Epithelial cell of prostate (primary cell): ENCODE results near the gene KIF3A.
A peak's percentile ranks its signal among the peaks of the same experiment; 100 is the strongest.
"Not testable (repeated sequence)": the region's sequence is repeated elsewhere in the genome, so short reads cannot be mapped to it uniquely, and the experiment has no call there.

Source experiments
- DNase-seq: peaks from one replicate; pipeline ENCODE4 v3.0.0-alpha.2; 2011; ENCODE audit warnings: low read depth, low spot score
- H3K27ac ChIP-seq: fragments of 450-650 bp; 2 replicates; pipeline ENCODE4 v1.5.1; 2017; ENCODE audit warnings: mild to moderate bottlenecking

KIF3A gene

GRCh38 chr5:132733499-132734148, 3.7 kb downstream of the KIF3A start:
- no peak for DNase-seq

GRCh38 chr5:132729896-132730295, 7.5 kb downstream of the KIF3A start:
- DNase-seq = no peak
- no peak overlapping the region for H3K27ac ChIP-seq

More at GRCh38 chr5:132733499-132734148, 3.7 kb downstream of the KIF3A start:
- H3K27ac ChIP-seq = no peak overlapping the region

- no peak overlapping the region for H3K27ac ChIP-seq
- no peak for DNase-seq
Observed at GRCh38 chr5:132725745-132726144, 11.6 kb downstream of the KIF3A start.

- H3K27ac ChIP-seq = no peak overlapping the region
- no peak for DNase-seq
Observed at GRCh38 chr5:132718544-132719312, 18.6 kb downstream of the KIF3A start.

- no peak for DNase-seq
- H3K27ac ChIP-seq = no peak overlapping the region
Observed at GRCh38 chr5:132714456-132715307, 22.7 kb downstream of the KIF3A start.

- no peak for DNase-seq
- H3K27ac ChIP-seq = no peak overlapping the region
Observed at GRCh38 chr5:132708645-132709044, 28.7 kb downstream of the KIF3A start.

GRCh38 chr5:132704875-132705274, 32.5 kb downstream of the KIF3A start:
- H3K27ac ChIP-seq = peak overlapping the region; percentile 20
- DNase-seq = no peak

- no peak overlapping the region for H3K27ac ChIP-seq
- no peak for DNase-seq
Observed at GRCh38 chr5:132695956-132696355, 41.4 kb downstream of the KIF3A start.

- H3K27ac ChIP-seq = peak overlapping the region; percentile 2
- DNase-seq = no peak
Observed at GRCh38 chr5:132692632-132692967, 44.7 kb downstream of the KIF3A start.

- DNase-seq = not testable (repeated sequence)
- H3K27ac ChIP-seq = peak overlapping the region; percentile 2
Observed at GRCh38 chr5:132691755-132692631, 45.4 kb downstream of the KIF3A start.

- no peak for DNase-seq
- H3K27ac ChIP-seq = no peak overlapping the region
Observed at GRCh38 chr5:132690156-132690555, 47.2 kb downstream of the KIF3A start.

GRCh38 chr5:132689513-132689912, 47.8 kb downstream of the KIF3A start:
- no peak for DNase-seq
- H3K27ac ChIP-seq = no peak overlapping the region

- DNase-seq = no peak
- H3K27ac ChIP-seq = no peak overlapping the region
Observed at GRCh38 chr5:132688536-132689339, 48.6 kb downstream of the KIF3A start.

- DNase-seq = no peak
- H3K27ac ChIP-seq = no peak overlapping the region
Observed at GRCh38 chr5:132687995-132688394, 49.4 kb downstream of the KIF3A start.

- H3K27ac ChIP-seq = no peak overlapping the region
- no peak for DNase-seq
Observed at GRCh38 chr5:132686193-132686592, 51.2 kb downstream of the KIF3A start.

GRCh38 chr5:132684922-132685720, 52.2 kb downstream of the KIF3A start:
- no peak for DNase-seq
- no peak overlapping the region for H3K27ac ChIP-seq

GRCh38 chr5:132684491-132684890, 52.9 kb downstream of the KIF3A start:
- no peak overlapping the region for H3K27ac ChIP-seq
- no peak for DNase-seq

GRCh38 chr5:132681983-132682382, 55.4 kb downstream of the KIF3A start:
- no peak for DNase-seq

GRCh38 chr5:132681476-132681831, 55.9 kb downstream of the KIF3A start:
- no peak overlapping the region for H3K27ac ChIP-seq
- no peak for DNase-seq

More at GRCh38 chr5:132681983-132682382, 55.4 kb downstream of the KIF3A start:
- no peak overlapping the region for H3K27ac ChIP-seq
